Medulla oblongata (tissue), 1 donor: ENCODE data around the gene MAP1LC3B2.

ENCODE experiments used
- DNase-seq: peaks from one replicate; pipeline ENCODE4 v3.0.0-alpha.2; 2015; ENCODE audit errors: extremely low spot score

MAP1LC3B2 gene

DNA sequence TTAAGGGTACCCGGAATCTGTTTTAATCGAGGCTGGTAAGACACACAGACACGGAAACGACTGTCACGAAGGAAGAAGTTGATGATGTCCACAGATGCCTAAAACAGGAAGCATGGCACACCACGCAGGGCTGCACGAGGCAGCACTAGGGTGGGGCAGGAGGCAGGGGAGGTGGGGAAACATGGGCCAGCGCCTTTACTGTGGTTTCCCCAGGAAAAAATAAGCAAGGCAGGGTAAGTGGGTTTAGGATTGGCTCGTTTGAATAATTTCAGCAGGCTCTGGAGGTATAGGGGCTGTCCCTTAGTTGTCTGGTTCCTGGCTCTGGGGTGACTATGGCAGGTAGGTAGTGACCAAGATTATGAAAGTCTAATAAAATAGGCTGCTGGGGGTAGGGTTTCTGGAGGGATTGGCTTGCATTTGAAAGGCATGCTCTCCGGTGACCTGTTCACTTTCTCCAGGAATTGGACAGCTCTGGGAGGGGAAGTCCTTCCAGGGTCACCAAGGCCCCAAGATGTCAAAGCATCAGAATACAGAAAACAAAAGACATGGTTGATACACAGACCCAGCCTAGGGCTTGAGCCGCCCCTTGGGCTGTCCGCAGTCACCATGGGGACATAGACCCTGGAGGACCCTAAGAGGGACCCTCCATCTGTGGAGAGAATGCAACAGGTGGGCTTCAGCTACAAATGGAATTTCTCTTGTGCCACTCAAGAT lies 35.3 kb downstream of the MAP1LC3B2 start:
- DNase-seq: no peak

GRCh38 chr12:116595186-116595585 lies 36.0 kb downstream of the MAP1LC3B2 start:
- peak; percentile 43 for DNase-seq

GRCh38 chr12:116595672-116596071 lies 36.5 kb downstream of the MAP1LC3B2 start:
- no peak for DNase-seq

GRCh38 chr12:116597886-116598285 lies 38.7 kb downstream of the MAP1LC3B2 start:
- no peak for DNase-seq

- no peak for DNase-seq
Measured at GRCh38 chr12:116598311-116599284, 39.4 kb downstream of the MAP1LC3B2 start.

GRCh38 chr12:116599285-116600136 lies 40.3 kb downstream of the MAP1LC3B2 start:
- peak; percentile 78 for DNase-seq

DNA sequence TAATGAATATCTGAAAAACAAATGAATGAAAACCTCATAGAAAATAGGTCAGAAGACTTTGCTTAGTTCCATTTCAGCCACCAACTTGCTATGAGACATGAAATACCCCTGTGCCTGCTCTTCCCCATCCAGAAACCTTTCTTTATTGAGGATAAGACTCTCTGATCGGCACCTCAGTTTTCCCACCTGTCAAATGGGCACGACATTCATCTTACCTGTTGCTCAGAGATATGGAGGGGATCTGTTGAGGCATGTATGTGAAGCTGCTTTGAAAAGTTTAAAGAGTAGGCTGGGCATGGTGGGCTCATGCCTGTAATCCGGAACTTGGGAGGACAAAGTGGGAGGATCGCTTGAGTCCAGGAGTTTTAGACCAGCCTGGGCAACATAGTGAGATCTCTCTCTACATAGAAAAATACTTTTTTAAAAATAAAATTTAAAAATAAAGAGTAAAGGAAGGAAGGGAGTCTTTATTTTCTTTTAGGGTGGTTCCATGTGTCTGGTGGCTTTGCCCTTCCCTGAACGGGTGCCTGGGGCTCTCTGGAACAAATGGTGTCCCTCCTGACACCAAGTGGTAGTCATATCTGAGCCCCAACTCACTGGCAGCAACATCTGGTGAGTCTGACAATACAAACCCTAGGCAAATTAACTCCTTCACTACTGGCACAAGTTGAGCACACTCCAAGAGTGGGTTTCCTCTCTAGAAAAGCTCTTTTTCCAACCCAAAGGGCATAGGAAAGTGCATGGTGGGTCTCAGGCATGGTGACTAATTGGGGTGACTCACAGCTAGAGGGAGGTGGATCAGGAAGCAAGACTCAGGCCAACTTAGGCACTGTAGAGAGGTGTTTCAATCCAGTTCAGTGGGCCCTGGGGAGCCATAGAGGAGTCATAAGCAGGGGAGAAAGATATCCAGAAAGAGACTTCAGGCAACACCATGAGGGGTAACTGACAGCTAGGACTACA lies 42.1 kb downstream of the MAP1LC3B2 start:
- DNase-seq: no peak

DNA sequence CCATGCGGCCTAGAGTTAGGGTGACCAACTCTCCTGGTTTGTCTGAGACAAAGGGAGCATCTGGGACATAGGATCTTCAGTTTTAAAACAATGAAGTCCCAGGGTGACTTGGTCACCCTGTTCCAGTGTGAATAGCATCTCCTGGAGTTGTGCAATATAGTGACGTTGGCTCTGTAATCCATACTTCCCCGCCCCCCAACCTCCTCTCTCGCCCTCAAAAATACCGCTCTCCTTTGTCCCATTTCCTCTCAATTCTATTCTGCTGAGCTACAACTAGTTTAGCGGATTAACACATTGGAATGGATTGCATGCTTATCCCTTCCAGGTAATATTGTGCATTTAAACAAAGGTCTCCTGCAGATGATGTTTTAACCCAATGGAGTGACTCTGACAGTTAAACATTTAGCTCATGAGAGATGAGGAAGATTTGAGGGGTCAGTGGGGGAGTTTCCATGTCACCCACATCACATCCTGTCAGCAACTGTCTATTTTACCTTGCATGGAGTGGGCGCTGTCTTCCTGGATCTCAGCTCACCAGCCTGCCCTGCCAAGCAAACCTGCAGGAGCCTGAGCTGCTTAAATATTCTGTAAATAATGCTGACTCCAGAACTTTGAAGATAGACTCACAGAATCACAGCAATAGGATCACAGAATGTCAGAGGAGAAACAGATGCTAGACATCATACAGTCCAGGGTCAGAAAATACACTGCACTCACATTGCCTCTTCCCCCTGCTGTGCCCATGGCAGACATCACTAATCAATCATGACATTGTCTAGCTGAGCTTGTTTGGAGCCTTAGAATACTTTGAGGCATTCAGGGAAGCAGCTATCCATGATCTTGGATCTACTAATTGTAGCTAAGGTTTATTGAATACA lies 43.0 kb downstream of the MAP1LC3B2 start:
- no peak for DNase-seq

- DNase-seq: no peak
Measured at GRCh38 chr12:116603546-116604177, 44.5 kb downstream of the MAP1LC3B2 start.

GRCh38 chr12:116604178-116604895 lies 45.2 kb downstream of the MAP1LC3B2 start:
- DNase-seq: no peak

GRCh38 chr12:116604951-116605641 lies 45.9 kb downstream of the MAP1LC3B2 start:
- DNase-seq: no peak

- no peak for DNase-seq
Measured at GRCh38 chr12:116606397-116606796, 47.2 kb downstream of the MAP1LC3B2 start.

DNA sequence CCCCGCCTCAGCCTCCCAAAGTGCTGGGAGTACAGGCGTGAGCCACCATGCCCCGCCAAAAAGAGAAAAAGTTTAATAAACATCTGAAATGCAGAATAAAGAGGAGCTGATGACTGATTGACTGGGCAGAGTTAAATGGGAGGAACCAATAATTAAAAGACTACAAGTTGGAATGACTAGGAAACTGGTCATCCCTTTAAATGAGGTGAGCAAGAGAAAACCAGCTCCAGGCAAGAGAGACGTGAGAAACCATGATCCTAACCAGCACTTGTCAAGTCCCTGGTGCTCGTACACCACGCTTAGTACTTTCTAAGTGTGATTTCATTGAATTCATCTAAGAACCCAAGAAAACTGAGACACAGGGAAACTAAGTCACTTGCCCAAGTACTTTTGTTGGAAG lies 47.9 kb downstream of the MAP1LC3B2 start:
- DNase-seq: no peak

DNA sequence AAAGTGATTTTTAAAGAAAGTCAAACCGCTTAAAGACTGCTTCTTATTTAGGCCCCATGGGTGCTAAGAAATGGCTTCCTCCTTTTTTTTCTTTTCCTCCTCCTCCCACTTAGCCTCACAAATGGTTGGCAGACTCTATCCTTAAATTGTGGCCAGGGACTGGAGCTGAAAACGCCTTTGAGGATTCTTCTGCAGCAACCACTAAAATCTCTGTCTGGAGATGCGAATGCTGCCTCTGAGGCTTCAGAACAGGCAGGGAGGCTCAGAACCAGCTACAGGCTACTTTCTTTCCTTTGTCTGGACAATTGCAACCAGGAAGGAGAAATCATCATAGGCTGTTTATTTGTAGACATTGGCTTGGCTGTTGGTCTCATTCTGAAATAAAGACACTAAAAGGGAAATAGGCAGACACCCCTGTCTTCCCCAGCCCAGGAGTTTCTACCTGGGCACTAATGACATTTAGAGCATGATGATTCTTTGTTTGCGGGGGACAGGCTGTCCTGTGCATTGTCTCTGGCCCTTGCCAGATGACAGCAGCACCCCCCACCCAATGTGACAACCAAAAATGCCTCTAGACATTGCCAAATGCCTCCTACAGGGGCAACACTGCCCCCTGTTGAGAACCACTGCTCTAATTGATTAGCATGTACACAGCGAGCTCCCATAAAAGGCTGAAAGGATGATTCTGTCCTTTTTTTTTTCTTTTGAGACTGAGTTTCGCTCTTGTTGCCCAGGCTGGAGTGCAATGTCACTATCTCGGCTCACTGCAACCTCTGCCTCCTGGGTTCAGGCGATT lies 50.3 kb downstream of the MAP1LC3B2 start:
- DNase-seq: no peak

DNA sequence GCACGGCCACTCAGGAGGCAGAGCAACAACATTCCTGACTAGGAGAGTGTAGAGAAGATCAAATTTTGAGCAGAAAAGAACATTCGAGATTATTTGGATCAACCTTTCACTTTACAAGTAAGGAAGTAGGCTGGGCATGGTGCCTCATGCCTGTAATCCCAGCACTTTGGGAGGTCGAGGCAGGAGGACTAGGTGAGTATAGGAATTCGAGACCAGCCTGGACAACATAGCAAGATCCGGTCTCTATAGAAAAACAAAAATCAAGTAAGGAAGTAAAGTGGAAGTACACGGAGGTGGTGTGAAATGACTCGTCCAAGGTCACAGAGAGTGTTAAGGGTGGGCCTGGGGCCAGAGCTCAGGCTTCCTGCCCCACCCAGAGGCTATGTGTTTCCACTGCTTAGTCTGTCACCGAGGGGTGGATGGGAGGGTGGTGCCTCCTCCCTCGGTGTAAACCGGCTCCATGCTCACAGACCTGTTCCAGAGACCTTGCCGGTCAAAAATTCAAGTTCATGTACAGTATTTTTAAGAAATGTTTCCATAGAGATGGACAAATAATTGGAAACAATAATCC lies 51.9 kb downstream of the MAP1LC3B2 start:
- no peak for DNase-seq

- DNase-seq: no peak
Measured at GRCh38 chr12:116612436-116612835, 53.3 kb downstream of the MAP1LC3B2 start.

DNA sequence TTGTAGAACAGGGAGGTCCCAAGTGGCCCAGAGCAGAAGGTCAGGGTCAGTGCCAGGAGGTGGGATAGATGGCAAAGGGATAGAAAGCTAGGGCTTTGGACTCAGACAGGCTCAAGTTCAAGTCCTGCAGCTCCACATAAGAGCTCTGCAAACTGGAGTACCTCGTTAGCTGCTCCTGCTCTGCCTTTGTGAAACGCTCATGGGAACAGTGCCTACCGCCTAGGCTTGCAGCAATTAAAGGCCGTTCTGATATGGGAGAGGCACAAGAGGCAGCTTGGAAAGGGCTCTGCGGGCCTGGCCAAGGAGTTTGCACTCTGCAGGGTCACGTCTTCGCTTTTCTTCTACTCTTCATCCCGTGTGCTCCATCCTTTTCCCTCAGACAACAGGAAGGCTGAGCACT lies 54.1 kb downstream of the MAP1LC3B2 start:
- DNase-seq: no peak
